Measurements from ENCODE around the gene P2RY8.
"Not testable (repeated sequence)": the region's sequence is repeated elsewhere in the genome, so short reads cannot be mapped to it uniquely, and the experiment has no call there.

Gene P2RY8

DNA sequence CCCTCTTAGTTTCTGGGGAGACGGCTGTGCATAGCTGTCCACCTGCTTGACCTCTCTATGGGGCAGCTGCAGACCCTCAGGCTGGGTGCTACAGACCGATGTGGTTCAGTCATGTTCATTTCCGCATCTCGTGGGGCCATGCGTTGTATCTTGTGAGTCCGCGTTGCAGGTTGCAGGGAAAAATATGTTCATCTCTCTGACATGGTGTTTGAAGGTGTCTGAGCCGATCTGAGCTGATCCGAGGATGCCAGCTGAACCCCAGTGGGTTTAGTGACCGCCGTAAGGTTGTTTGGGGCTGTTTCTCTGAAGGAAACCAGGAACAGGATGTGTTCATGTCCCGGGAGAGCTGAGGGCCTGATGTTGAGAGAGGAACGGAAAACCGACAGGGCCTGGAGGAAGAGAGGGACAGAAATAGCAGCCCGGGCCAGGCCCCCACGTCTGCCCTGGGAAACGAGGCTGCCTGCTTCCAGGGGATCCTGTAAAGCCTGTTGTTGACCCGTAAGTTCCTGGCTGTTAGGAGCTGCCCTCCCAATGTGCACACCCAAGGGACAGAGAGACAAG, 9.8 kb upstream of the P2RY8 start:
- peaks cover 7 to 13% of the 10 kb centered on the region in 2 experiments for H3K4me1 ChIP-seq (ENCODE audit: control insufficient read depth in 1 of 2, insufficient read depth in 1 of 2, low read depth in 1 of 2, low read length in 1 of 2)
- no peaks in the 10 kb centered on the region for H3K36me3 ChIP-seq
- H3K4me3 ChIP-seq (ENCODE audit: low read depth in 1 of 2, low read length in 1 of 2): no peak overlapping the region
- H3K27me3 ChIP-seq: no peaks in the 10 kb centered on the region
- no peak for TF ChIP-seq CTCF (IDR thresholded peaks at IDR 0.05)
- H3K27ac ChIP-seq: peak overlapping the region; percentile 63
- no peaks in the 10 kb centered on the region for H3K9me3 ChIP-seq

DNA sequence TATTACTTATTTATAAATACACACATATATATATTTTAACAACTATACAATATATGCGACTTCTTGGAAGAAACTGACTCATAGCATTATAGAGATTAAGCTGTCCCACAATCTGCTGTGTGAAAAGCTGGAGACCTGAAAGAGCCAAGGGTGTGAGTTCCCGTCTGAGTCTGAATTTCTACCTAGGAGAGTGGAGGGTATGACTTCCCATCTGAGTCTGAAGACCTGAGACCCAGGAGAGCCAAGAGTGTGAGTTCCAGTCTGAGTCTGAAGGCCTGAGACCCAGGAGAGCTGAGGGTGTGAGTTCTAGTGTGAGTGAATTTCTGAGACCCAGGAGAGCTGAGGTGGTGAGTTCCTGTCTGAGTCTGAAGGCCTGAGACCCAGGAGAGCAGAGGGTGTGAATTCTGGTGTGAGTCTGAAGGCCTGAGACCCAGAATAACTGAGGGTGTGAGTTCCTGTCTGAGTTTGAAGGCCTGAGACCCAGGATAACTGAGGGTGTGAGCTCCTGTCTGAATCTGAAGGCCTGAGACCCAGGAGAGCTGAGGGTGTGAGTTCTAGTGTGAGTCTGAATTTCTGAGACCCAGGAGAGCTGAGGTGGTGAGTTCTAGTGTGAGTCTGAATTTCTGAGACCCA, 8.9 kb upstream of the P2RY8 start:
- peak overlapping the region; percentile 63 for H3K27ac ChIP-seq
- H3K4me3 ChIP-seq (ENCODE audit: low read depth in 1 of 2, low read length in 1 of 2): no peak overlapping the region
- peaks cover 7 to 13% of the 10 kb centered on the region in 2 experiments for H3K4me1 ChIP-seq (ENCODE audit: control insufficient read depth in 1 of 2, insufficient read depth in 1 of 2, low read depth in 1 of 2, low read length in 1 of 2)
- TF ChIP-seq CTCF (IDR thresholded peaks at IDR 0.05): no peak
- H3K36me3 ChIP-seq: no peaks in the 10 kb centered on the region
- no peaks in the 10 kb centered on the region for H3K27me3 ChIP-seq
- H3K9me3 ChIP-seq: no peaks in the 10 kb centered on the region

- Histone ChIP-seq H3K27ac (no peak overlapping the region), H3K9me3 (no peaks in the 10 kb centered on the region), H3K36me3 (no peaks in the 10 kb centered on the region), H3K4me1 (ENCODE audit: control insufficient read depth in 1 of 2, insufficient read depth in 1 of 2, low read depth in 1 of 2, low read length in 1 of 2) (peaks cover 9 to 13% of the 10 kb centered on the region in 2 experiments), H3K27me3 (no peaks in the 10 kb centered on the region), H3K4me3 (ENCODE audit: low read depth in 1 of 2, low read length in 1 of 2) (no peak overlapping the region)
- no peak for TF ChIP-seq CTCF (IDR thresholded peaks at IDR 0.05)
Measured at GRCh38 chrX:1542994-1543725, 6.2 kb upstream of the P2RY8 start.

DNA sequence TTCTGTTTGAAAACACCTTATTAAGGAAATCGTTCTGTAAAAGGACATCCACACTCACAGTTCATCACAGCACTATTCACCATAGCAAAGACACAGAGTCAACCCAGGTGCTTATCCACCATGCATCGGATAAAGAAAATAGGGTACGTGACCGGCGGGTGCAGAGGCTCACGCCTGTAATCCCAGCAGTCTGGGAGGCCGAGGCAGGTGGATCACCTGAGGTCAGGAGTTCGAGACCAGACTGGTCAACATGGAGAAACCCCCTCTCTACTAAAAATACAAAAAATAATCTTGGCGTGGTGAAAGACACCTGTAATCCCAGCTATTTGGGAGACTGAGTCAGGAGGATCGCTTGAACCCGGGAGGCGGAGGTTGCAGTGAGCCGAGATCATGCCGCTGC, 2.2 kb upstream of the P2RY8 start:
- Histone ChIP-seq H3K27ac (peak overlapping the region; percentile 97), H3K4me1 (ENCODE audit: control insufficient read depth in 1 of 2, insufficient read depth in 1 of 2, low read depth in 1 of 2, low read length in 1 of 2) (peaks cover 26 to 42% of the 10 kb centered on the region in 2 experiments)

GRCh38 chrX:1537716-1538090, 718 bp upstream of the P2RY8 start:
- not testable (repeated sequence) for H3K9me3 ChIP-seq, H3K36me3 ChIP-seq, H3K27me3 ChIP-seq
- Histone ChIP-seq H3K4me3 (ENCODE audit: low read depth in 1 of 2, low read length in 1 of 2) (peak overlapping the region; percentile 82 to 86), H3K27ac (peak overlapping the region; percentile 97), H3K4me1 (ENCODE audit: control insufficient read depth in 1 of 2, insufficient read depth in 1 of 2, low read depth in 1 of 2, low read length in 1 of 2) (peaks cover 27 to 42% of the 10 kb centered on the region in 2 experiments)

More for the DNA sequence above, 2.2 kb upstream of the P2RY8 start:
- not testable (repeated sequence) for H3K27me3 ChIP-seq; H3K4me3 ChIP-seq (ENCODE audit: low read depth in 1 of 2, low read length in 1 of 2); H3K9me3 ChIP-seq; H3K36me3 ChIP-seq

GRCh38 chrX:1536712-1537030, 314 bp downstream of the P2RY8 start:
- Histone ChIP-seq H3K36me3 (no peaks in the 10 kb centered on the region), H3K4me3 (ENCODE audit: low read depth in 1 of 2, low read length in 1 of 2) (peak overlapping the region; percentile 82 to 86), H3K4me1 (ENCODE audit: control insufficient read depth in 1 of 2, insufficient read depth in 1 of 2, low read depth in 1 of 2, low read length in 1 of 2) (peaks cover 27 to 42% of the 10 kb centered on the region in 2 experiments), H3K27ac (peak overlapping the region; percentile 97), H3K9me3 (no peaks in the 10 kb centered on the region), H3K27me3 (no peaks in the 10 kb centered on the region)
- no peak for TF ChIP-seq CTCF (IDR thresholded peaks at IDR 0.05)

All from neutrophil (primary cell).